Ovary (tissue), 3 donors: ENCODE results near the gene UAP1L1.

Experiments used
- EP300 ChIP-seq: sonication (generic); formaldehyde crosslinking; IDR thresholded peaks from one replicate; pipeline ENCODE4 v1.6.1; 2017; ENCODE audit warnings: antibody characterized with exemption
- POLR2A ChIP-seq: fragments of 450-650 bp; IDR thresholded peaks from one replicate; pipeline ENCODE4 v1.6.1; 2017; ENCODE audit warnings: antibody characterized with exemption, mild to moderate bottlenecking, moderate library complexity
- TF ChIP-seq, protein P1 (sequence below), 3 donors: fragments of 450-650 bp in 2 of 3; fragments of 200-600 bp in 1 of 3; IDR thresholded peaks; one replicate each; pipeline versions ENCODE4 v1.5.1 to v1.8.0; 2016 to 2022; ENCODE audit warnings: antibody characterized with exemption in 3 of 3, mild to moderate bottlenecking in 1 of 3
- donor health status: DM: no; HTN: no; CAD: no.

DNA sequence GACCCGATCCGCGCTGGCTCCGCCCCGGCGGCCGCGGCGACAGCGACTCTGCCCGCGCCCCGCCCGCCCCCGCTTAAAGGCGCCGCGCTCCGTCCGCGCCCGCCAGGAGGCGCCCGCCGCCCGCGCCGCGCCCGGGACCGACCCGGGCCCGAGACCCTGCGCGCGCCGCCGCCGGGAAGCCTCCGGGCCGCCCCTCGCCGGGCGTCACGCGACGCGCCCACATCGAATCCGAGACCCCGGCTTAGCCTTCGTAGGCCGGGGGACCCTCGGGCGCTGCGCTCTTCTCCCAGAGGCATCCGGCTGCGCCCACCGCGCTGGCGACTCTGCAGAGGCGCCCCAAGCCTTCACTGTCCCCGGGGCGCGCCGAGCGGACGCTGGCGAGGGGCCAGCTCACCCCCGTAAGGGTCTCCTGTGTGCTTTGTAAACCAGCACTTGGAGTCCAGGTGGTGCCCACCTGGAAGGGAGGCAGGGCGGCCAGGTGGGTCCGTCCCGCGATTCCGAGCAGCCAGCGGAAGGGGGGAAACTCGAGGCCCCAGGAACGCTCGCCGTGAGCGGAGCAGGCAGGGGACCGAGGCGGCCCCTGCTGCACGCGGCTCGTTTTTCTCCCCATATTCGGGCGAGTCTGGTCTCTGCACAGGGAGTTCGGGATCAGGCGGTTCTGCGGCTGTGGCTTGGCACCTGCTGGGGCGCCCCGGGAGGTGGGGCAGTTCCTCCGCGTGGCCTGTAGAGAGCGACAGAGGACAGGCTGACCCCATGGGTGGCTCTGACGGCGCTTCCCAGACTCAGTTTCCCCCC is 48.9 kb upstream of the UAP1L1 start:
- TF ChIP-seq POLR2A (no peak), EP300 (no peak)
- TF ChIP-seq, protein P1, sequence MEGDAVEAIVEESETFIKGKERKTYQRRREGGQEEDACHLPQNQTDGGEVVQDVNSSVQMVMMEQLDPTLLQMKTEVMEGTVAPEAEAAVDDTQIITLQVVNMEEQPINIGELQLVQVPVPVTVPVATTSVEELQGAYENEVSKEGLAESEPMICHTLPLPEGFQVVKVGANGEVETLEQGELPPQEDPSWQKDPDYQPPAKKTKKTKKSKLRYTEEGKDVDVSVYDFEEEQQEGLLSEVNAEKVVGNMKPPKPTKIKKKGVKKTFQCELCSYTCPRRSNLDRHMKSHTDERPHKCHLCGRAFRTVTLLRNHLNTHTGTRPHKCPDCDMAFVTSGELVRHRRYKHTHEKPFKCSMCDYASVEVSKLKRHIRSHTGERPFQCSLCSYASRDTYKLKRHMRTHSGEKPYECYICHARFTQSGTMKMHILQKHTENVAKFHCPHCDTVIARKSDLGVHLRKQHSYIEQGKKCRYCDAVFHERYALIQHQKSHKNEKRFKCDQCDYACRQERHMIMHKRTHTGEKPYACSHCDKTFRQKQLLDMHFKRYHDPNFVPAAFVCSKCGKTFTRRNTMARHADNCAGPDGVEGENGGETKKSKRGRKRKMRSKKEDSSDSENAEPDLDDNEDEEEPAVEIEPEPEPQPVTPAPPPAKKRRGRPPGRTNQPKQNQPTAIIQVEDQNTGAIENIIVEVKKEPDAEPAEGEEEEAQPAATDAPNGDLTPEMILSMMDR (IDR thresholded peaks at IDR 0.05): no peak
